Subcutaneous abdominal adipose tissue (tissue), 5 donors: ENCODE results near the gene LYZL2.
"Not testable (repeated sequence)": the region's sequence is repeated elsewhere in the genome, so short reads cannot be mapped to it uniquely, and the experiment has no call there.

Experiments
- H3K27ac ChIP-seq: one replicate; pipeline ENCODE4 v1.7.0; 2013; ENCODE audit warnings: low read depth, mild to moderate bottlenecking, inconsistent platforms, low read length, moderate library complexity
- H3K27me3 ChIP-seq, 5 donors: one replicate each; pipeline ENCODE4 v1.7.0; 2013; ENCODE audit warnings: low read length in 5 of 5, inconsistent platforms in 1 of 5; ENCODE audit not compliant: control insufficient read depth in 5 of 5, insufficient read depth in 4 of 5
- H3K36me3 ChIP-seq, 5 donors: one replicate each; pipeline ENCODE4 v1.7.0; 2013; ENCODE audit warnings: low read length in 5 of 5; ENCODE audit not compliant: control insufficient read depth in 5 of 5, insufficient read depth in 5 of 5
- H3K4me1 ChIP-seq, 5 donors: one replicate each; pipeline ENCODE4 v1.7.0; 2013; ENCODE audit warnings: low read length in 5 of 5, mild to moderate bottlenecking in 3 of 5, moderate library complexity in 1 of 5; ENCODE audit not compliant: control insufficient read depth in 5 of 5, insufficient read depth in 5 of 5
- H3K4me3 ChIP-seq, 5 donors: one replicate each; pipeline ENCODE4 v1.7.0; 2013; ENCODE audit warnings: low read length in 5 of 5, low read depth in 1 of 5
- H3K9ac ChIP-seq, 5 donors: one replicate each; pipeline ENCODE4 v1.7.0; 2013; ENCODE audit warnings: low read length in 5 of 5, mild to moderate bottlenecking in 4 of 5, moderate library complexity in 3 of 5
- H3K9me3 ChIP-seq, 5 donors: one replicate each; pipeline ENCODE4 v1.7.0; 2013; ENCODE audit warnings: low read length in 5 of 5; ENCODE audit not compliant: control insufficient read depth in 5 of 5
- donor health status: healthy.
- donor health status: healthy.
- donor health status: healthy.
- donor health status: healthy.
- donor health status: healthy.

The LYZL2 gene

GRCh38 chr10:30662814-30663213 lies 33.3 kb upstream of the LYZL2 start:
- no peak overlapping the region for H3K4me3 ChIP-seq
- peaks cover 0 to 6% (median 0%) of the 10 kb centered on the region in 5 donors for H3K27me3 ChIP-seq
- H3K9ac ChIP-seq: no peak overlapping the region
- H3K4me1 ChIP-seq: no peaks in the 10 kb centered on the region
- H3K36me3 ChIP-seq: no peaks in the 10 kb centered on the region
- no peaks in the 10 kb centered on the region for H3K9me3 ChIP-seq
- H3K27ac ChIP-seq: no peak overlapping the region

- not testable (repeated sequence) for H3K27ac ChIP-seq, H3K9ac ChIP-seq, H3K4me3 ChIP-seq, H3K4me1 ChIP-seq, H3K36me3 ChIP-seq, H3K9me3 ChIP-seq, H3K27me3 ChIP-seq
Observed at GRCh38 chr10:30660314-30660713, 30.8 kb upstream of the LYZL2 start.

DNA sequence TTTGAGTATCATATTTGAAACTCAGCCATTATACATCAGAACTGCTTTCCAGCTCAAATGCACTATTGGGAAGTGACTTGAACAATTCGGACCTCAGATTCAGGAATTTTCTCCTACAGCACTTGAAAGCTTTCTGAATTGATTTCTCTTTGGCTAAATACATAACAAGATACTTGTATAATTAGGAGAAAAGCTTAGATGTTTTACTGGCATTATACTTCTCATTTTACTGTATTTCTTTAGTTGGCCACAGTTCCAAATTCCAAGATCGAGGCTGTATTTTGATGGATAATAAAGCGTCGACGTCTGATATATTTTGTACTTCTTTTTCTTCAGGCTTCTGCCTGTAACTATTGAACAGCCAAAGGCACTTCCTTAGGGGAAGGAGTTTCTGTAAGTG lies 26.7 kb upstream of the LYZL2 start:
- Histone ChIP-seq H3K27ac (no peak overlapping the region), H3K4me1 (peaks cover 0 to 2% (median 0%) of the 10 kb centered on the region in 5 donors), H3K36me3 (no peaks in the 10 kb centered on the region), H3K4me3 (no peak overlapping the region), H3K27me3 (peaks cover 0 to 7% (median 3%) of the 10 kb centered on the region in 5 donors), H3K9me3 (no peaks in the 10 kb centered on the region), H3K9ac (no peak overlapping the region)

- H3K27me3 ChIP-seq, H3K4me3 ChIP-seq, H3K9ac ChIP-seq, H3K4me1 ChIP-seq, H3K9me3 ChIP-seq, H3K27ac ChIP-seq, H3K36me3 ChIP-seq: not testable (repeated sequence)
Observed at GRCh38 chr10:30655001-30655400, 25.4 kb upstream of the LYZL2 start.

GRCh38 chr10:30651470-30652397 lies 22.2 kb upstream of the LYZL2 start:
- H3K4me3 ChIP-seq, H3K27ac ChIP-seq, H3K36me3 ChIP-seq, H3K27me3 ChIP-seq, H3K9me3 ChIP-seq, H3K4me1 ChIP-seq, H3K9ac ChIP-seq: not testable (repeated sequence)

DNA sequence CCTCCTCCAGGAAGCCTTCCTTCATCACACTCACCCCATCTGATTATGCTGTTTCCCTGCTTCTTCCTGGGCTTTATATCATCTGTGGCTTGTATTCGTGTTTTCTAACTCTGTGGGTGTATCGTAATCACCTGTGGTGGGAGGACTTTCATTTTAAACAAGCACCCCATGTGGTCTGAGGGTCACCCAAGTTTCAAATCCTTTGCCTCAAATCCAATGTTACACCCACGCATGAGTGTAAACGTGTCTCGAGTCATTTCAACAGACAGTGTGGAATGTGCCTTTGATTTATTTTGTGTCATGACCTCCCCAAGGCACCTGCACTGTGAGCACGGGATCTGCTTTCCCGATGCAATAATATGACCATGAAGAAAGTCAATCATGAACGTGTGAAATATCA lies 17.5 kb upstream of the LYZL2 start:
- Histone ChIP-seq H3K36me3 (no peaks in the 10 kb centered on the region), H3K27me3 (peaks cover 3 to 11% (median 4%) of the 10 kb centered on the region in 5 donors), H3K27ac (no peak overlapping the region), H3K9ac (no peak overlapping the region), H3K4me3 (no peak overlapping the region), H3K4me1 (peaks cover 2 to 23% (median 11%) of the 10 kb centered on the region in 5 donors), H3K9me3 (no peaks in the 10 kb centered on the region)

DNA sequence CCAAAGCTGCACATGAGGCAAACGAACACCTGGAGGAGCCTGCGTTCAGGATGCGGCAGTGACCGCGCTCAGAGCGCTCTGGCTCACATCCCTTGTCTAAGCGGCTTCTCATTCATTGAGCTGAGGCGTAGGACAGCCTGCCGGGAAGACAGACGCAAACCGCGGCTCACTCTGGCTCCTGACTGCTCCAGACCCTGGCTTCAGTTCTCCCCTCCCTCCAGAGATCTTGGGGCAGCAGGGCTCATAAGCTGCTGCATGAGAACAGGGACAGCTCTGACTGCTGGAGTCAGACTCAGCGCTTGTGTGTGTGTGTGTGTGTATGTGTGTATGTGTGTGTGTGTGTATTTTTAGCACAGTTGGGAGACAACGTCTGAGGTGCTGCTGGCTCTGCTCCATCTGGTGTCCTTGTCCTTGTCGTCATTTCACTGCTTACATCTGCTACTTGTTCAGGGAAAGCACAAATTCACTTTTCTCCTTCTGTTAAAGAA lies 15.8 kb upstream of the LYZL2 start:
- H3K4me3 ChIP-seq: peak overlapping the region in 1 of 5 donors; percentile 12
- no peak overlapping the region for H3K9ac ChIP-seq
- no peaks in the 10 kb centered on the region for H3K36me3 ChIP-seq
- peaks cover 5 to 35% (median 11%) of the 10 kb centered on the region in 5 donors for H3K4me1 ChIP-seq
- peaks cover 3 to 11% (median 4%) of the 10 kb centered on the region in 5 donors for H3K27me3 ChIP-seq
- H3K27ac ChIP-seq: no peak overlapping the region
- no peaks in the 10 kb centered on the region for H3K9me3 ChIP-seq

DNA sequence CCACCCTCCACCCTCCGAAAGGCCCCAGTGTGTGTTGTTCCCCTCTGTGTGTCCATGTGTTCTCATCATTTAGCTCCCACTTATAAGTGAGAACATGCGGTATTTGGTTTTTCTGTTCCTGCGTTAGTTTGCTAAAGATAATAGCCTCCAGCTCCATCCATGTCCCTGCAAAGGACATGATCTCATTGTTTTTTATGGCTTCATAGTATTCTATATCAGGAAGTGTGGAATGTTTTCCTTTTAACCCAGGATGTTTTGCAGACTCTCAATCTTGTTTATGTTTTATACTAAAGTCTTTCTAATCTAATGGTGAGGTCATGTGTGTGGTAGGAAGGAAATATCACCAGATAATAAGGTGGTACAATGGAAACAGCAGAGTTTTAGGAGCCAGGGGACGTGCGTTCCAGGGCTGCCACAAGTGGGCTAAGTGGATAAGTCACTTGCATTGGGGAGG lies 14.9 kb upstream of the LYZL2 start:
- not testable (repeated sequence) for H3K9me3 ChIP-seq, H3K36me3 ChIP-seq, H3K27ac ChIP-seq, H3K9ac ChIP-seq, H3K4me3 ChIP-seq
- peaks cover 5 to 35% (median 11%) of the 10 kb centered on the region in 5 donors for H3K4me1 ChIP-seq
- peaks cover 3 to 11% (median 4%) of the 10 kb centered on the region in 5 donors for H3K27me3 ChIP-seq

GRCh38 chr10:30643557-30644199 lies 14.1 kb upstream of the LYZL2 start:
- Histone ChIP-seq H3K4me1 (peaks cover 5 to 35% (median 11%) of the 10 kb centered on the region in 5 donors), H3K27me3 (peaks cover 3 to 11% (median 4%) of the 10 kb centered on the region in 5 donors)
- H3K27ac ChIP-seq, H3K4me3 ChIP-seq, H3K9me3 ChIP-seq, H3K36me3 ChIP-seq, H3K9ac ChIP-seq: not testable (repeated sequence)

DNA sequence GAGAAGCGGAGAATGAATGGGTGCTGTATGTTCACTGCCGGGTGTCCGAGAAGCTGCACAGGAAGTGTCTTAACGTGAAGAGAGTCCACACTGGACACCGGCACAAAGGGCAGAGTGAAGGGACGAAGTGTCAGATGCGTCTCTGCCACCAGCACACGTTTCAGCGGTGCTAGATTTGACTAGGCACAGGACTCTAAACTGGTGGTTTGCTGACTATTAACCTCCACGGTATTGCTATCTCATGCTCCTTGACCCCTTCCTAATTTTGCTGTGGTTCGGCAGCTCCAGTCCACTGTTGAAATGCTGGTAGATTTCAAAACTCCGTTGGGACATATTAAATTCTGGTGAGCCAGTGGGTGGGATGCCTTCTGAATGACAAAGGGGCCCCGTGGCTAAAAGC lies 13.3 kb upstream of the LYZL2 start:
- not testable (repeated sequence) for H3K4me3 ChIP-seq, H3K9ac ChIP-seq, H3K27ac ChIP-seq, H3K9me3 ChIP-seq, H3K36me3 ChIP-seq
- Histone ChIP-seq H3K27me3 (peaks cover 3 to 11% (median 4%) of the 10 kb centered on the region in 5 donors), H3K4me1 (peaks cover 5 to 35% (median 11%) of the 10 kb centered on the region in 5 donors)
